HepG2 (cell line): ENCODE measurements around the gene PTCRA. TPM values are rescaled to one million over a fixed set of nuclear protein-coding genes. Genes with fewer than 3 reads are reported as not detected.

Source experiments
- BHLHE40 ChIP-seq: IDR thresholded peaks from 2 replicates; pipeline ENCODE4 v1.6.1; 2011; ENCODE audit warnings: low read length, improper control_type of control experiment
- GPN1 ChIP-seq: sonication (generic); formaldehyde crosslinking; IDR thresholded peaks from 2 replicates; pipeline ENCODE4 v1.5.1; 2020; ENCODE audit warnings: missing genetic modification reagents, borderline replicate concordance
- HIC2 ChIP-seq: sonication (generic); formaldehyde crosslinking; IDR thresholded peaks from 2 replicates; pipeline ENCODE4 v1.9.0; 2022; ENCODE audit warnings: low read depth, missing genetic modification reagents
- HIVEP1 ChIP-seq: sonication (generic); formaldehyde crosslinking; IDR thresholded peaks from 2 replicates; pipeline ENCODE4 v1.4.0; 2020; ENCODE audit warnings: mild to moderate bottlenecking, missing genetic modification reagents
- HNF1B ChIP-seq: sonication (generic); formaldehyde crosslinking; IDR thresholded peaks from 2 replicates; pipeline ENCODE4 v1.5.1; 2020; ENCODE audit warnings: mild to moderate bottlenecking, moderate library complexity, missing genetic modification reagents
- KLF13 ChIP-seq: sonication (generic); formaldehyde crosslinking; IDR thresholded peaks from 2 replicates; pipeline ENCODE4 v1.4.0; 2020; ENCODE audit warnings: mild to moderate bottlenecking, missing genetic modification reagents
- MYC ChIP-seq: sonication (generic); formaldehyde crosslinking; IDR thresholded peaks from 2 replicates; pipeline ENCODE4 v1.9.0; 2021; ENCODE audit warnings: missing genetic modification reagents, borderline replicate concordance
- MYPOP ChIP-seq: sonication (generic); formaldehyde crosslinking; IDR thresholded peaks from 2 replicates; pipeline ENCODE4 v1.8.1; 2023; ENCODE audit warnings: mild to moderate bottlenecking, moderate library complexity, missing genetic modification reagents
- NFKB2 ChIP-seq: sonication (generic); formaldehyde crosslinking; IDR thresholded peaks from 2 replicates; pipeline ENCODE4 v1.4.0; 2020; ENCODE audit warnings: missing genetic modification reagents, borderline replicate concordance
- NR2C2 ChIP-seq: sonication (generic); formaldehyde crosslinking; IDR thresholded peaks from 2 replicates; pipeline ENCODE4 v1.4.0; 2020; ENCODE audit warnings: missing genetic modification reagents, mild to moderate bottlenecking, moderate library complexity, borderline replicate concordance
- NR2F1 ChIP-seq, 2 experiments: fragments of 450-650 bp in 1 of 2; formaldehyde crosslinking in 1 of 2; IDR thresholded peaks; 2 replicates each; pipeline versions ENCODE4 v1.5.0 to v1.6.1; 2016 to 2020; ENCODE audit warnings: mild to moderate bottlenecking in 1 of 2, missing compliant biosample characterization in 1 of 2, missing genetic modification reagents in 1 of 2, moderate library complexity in 1 of 2
- SETDB1 ChIP-seq: sonication (generic); formaldehyde crosslinking; IDR thresholded peaks from 2 replicates; pipeline ENCODE4 v1.5.1; 2020; ENCODE audit warnings: missing genetic modification reagents, mild to moderate bottlenecking, borderline replicate concordance
- SSRP1 ChIP-seq: IDR thresholded peaks from 2 replicates; pipeline ENCODE4 v1.6.1; 2016; ENCODE audit warnings: control low read depth
- THYN1 ChIP-seq: sonication (generic); formaldehyde crosslinking; IDR thresholded peaks from 2 replicates; pipeline ENCODE4 v1.8.1; 2023; ENCODE audit warnings: low read depth, mild to moderate bottlenecking, moderate library complexity, missing genetic modification reagents, borderline replicate concordance
- TOE1 ChIP-seq: sonication (generic); formaldehyde crosslinking; IDR thresholded peaks from 2 replicates; pipeline ENCODE4 v1.4.0; 2020; ENCODE audit warnings: mild to moderate bottlenecking, missing genetic modification reagents
- YEATS2 ChIP-seq: sonication (generic); formaldehyde crosslinking; IDR thresholded peaks from 2 replicates; pipeline ENCODE4 v1.4.0; 2020; ENCODE audit warnings: missing genetic modification reagents, borderline replicate concordance
- ZNF12 ChIP-seq: sonication (generic); formaldehyde crosslinking; IDR thresholded peaks from 2 replicates; pipeline ENCODE4 v1.5.0; 2020; ENCODE audit warnings: missing genetic modification reagents
- ZNF3 ChIP-seq: IDR thresholded peaks from 2 replicates; pipeline ENCODE4 v1.7.0; 2017; ENCODE audit warnings: inconsistent platforms
- ZNF33A ChIP-seq: sonication (generic); formaldehyde crosslinking; IDR thresholded peaks from 2 replicates; pipeline ENCODE4 v1.5.1; 2020; ENCODE audit warnings: missing genetic modification reagents, mild to moderate bottlenecking, moderate library complexity, borderline replicate concordance
- ZNF382 ChIP-seq: sonication (generic); formaldehyde crosslinking; IDR thresholded peaks from 2 replicates; pipeline ENCODE4 v1.5.0; 2020; ENCODE audit warnings: missing genetic modification reagents, mild to moderate bottlenecking, borderline replicate concordance
- ZNF383 ChIP-seq: sonication (generic); formaldehyde crosslinking; IDR thresholded peaks from 2 replicates; pipeline ENCODE4 v1.4.0; 2020; ENCODE audit warnings: missing genetic modification reagents, mild to moderate bottlenecking, borderline replicate concordance
- ZNF558 ChIP-seq: sonication (generic); formaldehyde crosslinking; IDR thresholded peaks from 2 replicates; pipeline ENCODE4 v1.9.0; 2022; ENCODE audit warnings: mild to moderate bottlenecking, missing genetic modification reagents, borderline replicate concordance
- ZNF569 ChIP-seq: sonication (generic); formaldehyde crosslinking; IDR thresholded peaks from 2 replicates; pipeline ENCODE4 v1.5.0; 2020; ENCODE audit warnings: mild to moderate bottlenecking, missing genetic modification reagents, moderate library complexity, borderline replicate concordance
- ZNF577 ChIP-seq: sonication (generic); formaldehyde crosslinking; IDR thresholded peaks from 2 replicates; pipeline ENCODE4 v1.4.0; 2020; ENCODE audit warnings: mild to moderate bottlenecking, low read depth, missing genetic modification reagents, borderline replicate concordance
- ZNF644 ChIP-seq: IDR thresholded peaks from 2 replicates; pipeline ENCODE4 v1.6.1; 2016; ENCODE audit warnings: low read depth
- ZSCAN22 ChIP-seq: sonication (generic); formaldehyde crosslinking; IDR thresholded peaks from 2 replicates; pipeline ENCODE4 v1.4.0; 2020; ENCODE audit warnings: mild to moderate bottlenecking, missing genetic modification reagents
- polyA plus RNA-seq, 8 experiments: library from polyadenylated mRNA; depleted of rRNA in 3 of 8; stranded (reverse) in 7 of 8; unstranded in 1 of 8; fragments of >200 nt; fragmentation: Illumina TruSeq in 4 of 8; extraction: Trizol in 4 of 8; gene quantifications; 2 replicates each; pipeline versions ENCODE4 v1.2.1 to v1.2.3, GENCODE V29; 2011 to 2016; ENCODE audit warnings: low read depth in 4 of 8, missing spikeins in 1 of 8, mixed read lengths in 1 of 8; ENCODE audit not compliant: insufficient read depth in 1 of 8
- total RNA-seq, 5 experiments: library from RNA; depleted of rRNA; stranded (reverse); fragments of >200 nt; fragmentation: Illumina TruSeq; extraction: Trizol; gene quantifications; 2 replicates each; pipeline ENCODE4 v1.2.3, GENCODE V29; 2016; ENCODE audit warnings: low read depth in 1 of 5

PTCRA gene
- total and polyA plus RNA-seq, 2 of the 13 experiments (the other 11 are each of a cell fraction or from before 2014, with no cell fraction given) = not detected

GRCh38 chr6:42879372-42880239 is 36.2 kb upstream of the PTCRA start, which contains the start of gene RPL7L1 (continued):
- TF ChIP-seq HIC2 (CRISPR knock-in tag) (no peak), ZNF569 (0 out of 2 replicates have a peak, but pooled peaks have one; percentile 13), ZNF383 (CRISPR knock-in tag) (peak; percentile 75; the same call in 1 of the 2 replicates), ZNF12 (CRISPR knock-in tag) (peak; percentile 64; the same call in 1 of the 2 replicates), HNF1B (CRISPR knock-in tag) (peak; percentile 62), NR2F1 (CRISPR knock-in tag; IDR thresholded peaks at IDR 0.05) (peak in 1 of 2 experiments; percentile 3; a peak in 1 of 4 replicates), KLF13 (CRISPR knock-in tag) (peak; percentile 77; the same call in 1 of the 2 replicates), BHLHE40 (no peak; the same call in 1 of the 2 replicates), MYC (CRISPR knock-in tag) (peak; percentile 99), ZNF33A (CRISPR knock-in tag) (no peak), NR2C2 (CRISPR knock-in tag) (peak; percentile 87), GPN1 (CRISPR knock-in tag) (no peak), SSRP1 (0 out of 2 replicates have a peak, but pooled peaks have one; percentile 30), TOE1 (no peak; the same call in 1 of the 2 replicates), ZNF382 (CRISPR knock-in tag) (no peak), NFKB2 (CRISPR knock-in tag) (peak; percentile 62), ZNF644 (CRISPR knock-in tag) (no peak), ZNF3 (peak; percentile 85), ZNF577 (no peak), ZNF558 (no peak), HIVEP1 (no peak), SETDB1 (CRISPR knock-in tag) (no peak), MYPOP (CRISPR knock-in tag) (no peak), YEATS2 (CRISPR knock-in tag) (peak; percentile 98), THYN1 (CRISPR knock-in tag) (no peak), ZSCAN22 (peak; percentile 70)
